ENCODE results near the gene DNAL4. TPM values are rescaled to one million over a fixed set of nuclear protein-coding genes. Genes with fewer than 3 reads are reported as not detected.

DNAL4 gene
- total and polyA plus RNA-seq, 2 experiments from 2014 or later: 39.7 to 42.3 TPM

DNA sequence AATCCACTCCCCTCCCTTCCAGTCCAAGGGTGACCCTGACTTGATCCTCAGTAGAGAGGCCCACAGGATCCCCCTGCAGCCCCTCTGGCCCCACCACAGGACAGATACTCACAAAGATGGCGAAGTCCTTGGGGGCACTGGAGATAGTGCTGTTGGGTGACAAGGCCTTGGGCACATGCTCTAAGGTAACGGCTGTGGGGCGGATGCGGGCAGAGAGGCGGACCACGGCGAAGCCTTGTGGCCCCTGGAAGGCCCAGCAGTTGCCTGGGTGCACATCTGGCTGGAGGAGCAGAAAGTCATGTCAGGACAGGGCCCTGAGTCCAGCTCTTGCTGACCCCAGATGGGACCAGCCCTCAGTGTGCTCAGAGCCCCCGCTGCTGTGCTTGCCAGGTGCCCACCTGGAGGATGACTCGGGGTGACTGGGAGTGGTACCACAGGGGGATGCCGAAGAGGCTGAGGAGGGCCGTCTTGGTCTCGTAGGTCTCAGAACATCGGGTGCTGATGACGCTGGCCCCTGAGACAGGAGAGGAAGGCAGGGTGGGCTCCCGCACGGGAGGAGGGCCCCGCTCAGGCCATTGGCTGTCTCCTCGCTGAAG is 55.4 kb downstream of the DNAL4 start:
- Histone ChIP-seq H3K9me3 (ENCODE audit: low read depth) (no peaks in the 10 kb centered on the region), H3K4me1 (ENCODE audit: low read depth) (no peaks in the 10 kb centered on the region), H3K27me3 (no peaks in the 10 kb centered on the region), H3K36me3 (peaks cover 42% of the 10 kb centered on the region), H3K27ac (no peak overlapping the region), H3K4me3 (no peak overlapping the region)
- no peak for DNase-seq (ENCODE audit: low read depth in 1 of 2, low spot score in 1 of 2)
- TF ChIP-seq, protein P1, sequence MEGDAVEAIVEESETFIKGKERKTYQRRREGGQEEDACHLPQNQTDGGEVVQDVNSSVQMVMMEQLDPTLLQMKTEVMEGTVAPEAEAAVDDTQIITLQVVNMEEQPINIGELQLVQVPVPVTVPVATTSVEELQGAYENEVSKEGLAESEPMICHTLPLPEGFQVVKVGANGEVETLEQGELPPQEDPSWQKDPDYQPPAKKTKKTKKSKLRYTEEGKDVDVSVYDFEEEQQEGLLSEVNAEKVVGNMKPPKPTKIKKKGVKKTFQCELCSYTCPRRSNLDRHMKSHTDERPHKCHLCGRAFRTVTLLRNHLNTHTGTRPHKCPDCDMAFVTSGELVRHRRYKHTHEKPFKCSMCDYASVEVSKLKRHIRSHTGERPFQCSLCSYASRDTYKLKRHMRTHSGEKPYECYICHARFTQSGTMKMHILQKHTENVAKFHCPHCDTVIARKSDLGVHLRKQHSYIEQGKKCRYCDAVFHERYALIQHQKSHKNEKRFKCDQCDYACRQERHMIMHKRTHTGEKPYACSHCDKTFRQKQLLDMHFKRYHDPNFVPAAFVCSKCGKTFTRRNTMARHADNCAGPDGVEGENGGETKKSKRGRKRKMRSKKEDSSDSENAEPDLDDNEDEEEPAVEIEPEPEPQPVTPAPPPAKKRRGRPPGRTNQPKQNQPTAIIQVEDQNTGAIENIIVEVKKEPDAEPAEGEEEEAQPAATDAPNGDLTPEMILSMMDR (IDR thresholded peaks at IDR 0.05; ENCODE audit: low read depth, low read length): no peak

DNA sequence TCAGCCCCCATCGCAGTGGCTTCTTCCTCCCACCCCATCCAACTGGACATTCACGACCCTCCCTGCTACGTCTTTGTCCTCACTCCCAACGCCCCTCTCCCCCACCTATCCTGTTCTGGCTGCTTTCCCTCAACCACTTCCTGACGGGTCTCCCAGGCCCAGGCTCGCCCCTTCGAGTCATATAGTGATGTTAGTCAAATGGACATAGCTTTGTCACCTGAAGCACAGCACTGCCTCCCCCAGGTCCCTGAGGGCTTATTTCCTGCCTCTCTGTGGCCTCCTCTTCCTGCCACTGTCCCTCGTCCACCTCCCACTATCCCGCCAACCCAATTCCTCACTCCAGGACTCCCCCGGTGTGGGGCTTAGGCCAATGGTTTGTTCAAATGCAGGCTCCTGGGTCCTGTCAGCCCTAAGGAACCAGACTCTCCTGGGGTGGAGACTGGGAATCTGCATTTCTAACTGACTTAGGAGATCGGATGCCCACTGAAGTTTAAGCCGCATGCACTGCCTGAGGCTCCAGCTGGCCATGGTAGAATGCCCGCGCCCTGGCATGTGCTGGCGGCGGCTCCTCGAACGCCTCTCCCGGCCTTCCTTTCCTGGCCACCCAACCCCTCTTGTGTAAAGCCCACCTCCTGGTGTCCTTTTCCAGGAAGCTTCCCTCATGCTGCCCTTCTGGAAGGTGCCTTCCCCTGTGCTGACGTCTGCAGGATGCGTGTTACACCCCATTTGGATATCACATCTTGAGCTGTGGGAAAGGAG is 56.5 kb downstream of the DNAL4 start:
- Histone ChIP-seq H3K27ac (no peak overlapping the region), H3K36me3 (peaks cover 42% of the 10 kb centered on the region), H3K27me3 (no peaks in the 10 kb centered on the region), H3K4me3 (no peak overlapping the region), H3K4me1 (ENCODE audit: low read depth) (no peaks in the 10 kb centered on the region), H3K9me3 (ENCODE audit: low read depth) (no peaks in the 10 kb centered on the region)
- DNase-seq (ENCODE audit: low read depth in 1 of 2, low spot score in 1 of 2): no peak
- TF ChIP-seq, protein P1 (IDR thresholded peaks at IDR 0.05; ENCODE audit: low read depth, low read length): no peak

DNA sequence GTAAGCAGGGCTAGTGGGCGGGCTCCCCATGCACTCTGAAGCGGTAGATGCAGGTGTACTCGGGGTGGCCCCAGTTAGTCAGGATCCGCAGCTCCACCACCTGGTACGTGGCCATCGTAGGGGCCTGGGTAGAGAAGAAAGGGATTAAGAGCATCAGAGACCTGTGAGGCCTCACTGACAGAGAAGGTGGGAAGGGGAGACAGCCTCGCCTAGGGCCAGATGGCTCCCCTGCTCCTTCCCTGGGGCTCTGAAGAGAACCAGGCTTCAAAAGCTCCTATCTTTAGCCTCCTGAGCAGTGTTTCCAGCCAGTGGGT is 57.7 kb downstream of the DNAL4 start:
- TF ChIP-seq, protein P1 (IDR thresholded peaks at IDR 0.05; ENCODE audit: low read depth, low read length): no peak
- Histone ChIP-seq H3K27ac (no peak overlapping the region), H3K9me3 (ENCODE audit: low read depth) (no peaks in the 10 kb centered on the region), H3K4me3 (no peak overlapping the region), H3K4me1 (ENCODE audit: low read depth) (no peaks in the 10 kb centered on the region), H3K36me3 (peaks cover 32% of the 10 kb centered on the region), H3K27me3 (no peaks in the 10 kb centered on the region)
- no peak for DNase-seq (ENCODE audit: low read depth in 1 of 2, low spot score in 1 of 2)

DNA sequence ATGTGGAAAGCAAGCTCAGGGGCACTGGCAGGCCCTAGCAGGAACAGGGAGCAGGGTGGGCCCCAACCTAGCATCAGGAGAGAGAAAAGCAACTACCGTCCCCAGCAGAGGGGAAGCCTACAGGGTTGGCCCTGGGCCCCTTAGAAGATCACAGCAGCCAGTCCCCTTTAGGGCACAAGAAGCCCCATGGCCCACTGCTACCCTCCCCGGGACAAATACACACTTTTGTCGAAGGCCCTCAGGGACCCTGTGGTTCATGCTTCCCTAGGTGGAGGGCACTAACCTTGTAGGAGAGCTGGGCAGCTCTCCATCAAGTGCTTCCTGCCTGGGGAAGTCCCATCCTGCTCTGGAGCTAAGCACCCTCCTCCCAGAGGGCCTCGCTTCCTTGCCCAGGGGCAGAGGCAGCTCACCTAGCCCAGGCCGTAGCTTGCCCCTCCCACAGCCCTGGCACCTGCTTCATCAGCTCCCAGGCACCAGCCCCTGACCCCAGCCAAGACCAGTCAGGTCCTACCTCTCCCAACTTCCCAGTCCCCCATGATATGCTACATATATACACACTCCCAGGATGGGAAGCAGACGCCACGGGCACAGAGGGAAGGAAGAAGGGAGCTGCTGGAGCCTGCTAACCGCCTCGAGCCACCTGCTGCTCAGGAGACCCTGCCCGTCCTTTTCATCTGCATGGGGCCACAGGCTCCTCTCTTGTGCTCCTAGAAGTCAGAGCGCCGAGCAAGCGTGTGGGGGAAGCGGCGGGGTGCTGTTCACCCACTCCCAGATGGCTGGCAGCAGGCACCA is 58.3 kb downstream of the DNAL4 start:
- DNase-seq (ENCODE audit: low read depth in 1 of 2, low spot score in 1 of 2): no peak
- peaks cover 27% of the 10 kb centered on the region for H3K36me3 ChIP-seq

DNA sequence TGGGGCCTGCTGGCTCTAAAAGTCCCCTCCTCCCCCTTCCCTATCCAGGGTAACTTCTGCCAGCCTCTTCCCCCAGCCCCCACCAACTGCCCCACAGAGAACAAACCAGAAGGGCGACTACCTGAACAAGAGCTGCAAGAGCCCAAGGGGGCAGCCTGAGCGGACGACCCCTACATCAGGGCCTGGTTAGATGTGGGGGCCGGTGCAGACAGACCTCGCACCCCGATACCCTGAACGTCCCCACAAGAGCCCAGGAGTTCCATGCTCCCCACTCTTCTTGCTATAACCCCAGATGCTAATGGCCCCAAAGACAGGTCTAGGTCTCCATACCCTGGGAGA is 58.8 kb downstream of the DNAL4 start:
- no peak overlapping the region for H3K4me3 ChIP-seq
- peaks cover 27% of the 10 kb centered on the region for H3K36me3 ChIP-seq
- H3K27ac ChIP-seq: peak overlapping the region; percentile 51
- TF ChIP-seq, protein P1 (IDR thresholded peaks at IDR 0.05; ENCODE audit: low read depth, low read length): no peak
- no peak for DNase-seq (ENCODE audit: low read depth in 1 of 2, low spot score in 1 of 2)
- no peaks in the 10 kb centered on the region for H3K4me1 ChIP-seq (ENCODE audit: low read depth)
- H3K27me3 ChIP-seq: no peaks in the 10 kb centered on the region
- no peaks in the 10 kb centered on the region for H3K9me3 ChIP-seq (ENCODE audit: low read depth)

More for the DNA sequence above, 58.3 kb downstream of the DNAL4 start:
- Histone ChIP-seq H3K4me3 (no peak overlapping the region), H3K27me3 (no peaks in the 10 kb centered on the region), H3K4me1 (ENCODE audit: low read depth) (no peaks in the 10 kb centered on the region), H3K9me3 (ENCODE audit: low read depth) (no peaks in the 10 kb centered on the region), H3K27ac (peak overlapping the region; percentile 51)
- TF ChIP-seq, protein P1 (IDR thresholded peaks at IDR 0.05; ENCODE audit: low read depth, low read length): no peak
